ENCODE results near the gene EML4. TPM values are rescaled to one million over a fixed set of nuclear protein-coding genes. Genes with fewer than 3 reads are reported as not detected.

EML4 gene
- total and polyA plus RNA-seq, 2 of the 13 experiments (the other 11 are each of a cell fraction or from before 2014, with no cell fraction given): 243 to 476 TPM

DNA sequence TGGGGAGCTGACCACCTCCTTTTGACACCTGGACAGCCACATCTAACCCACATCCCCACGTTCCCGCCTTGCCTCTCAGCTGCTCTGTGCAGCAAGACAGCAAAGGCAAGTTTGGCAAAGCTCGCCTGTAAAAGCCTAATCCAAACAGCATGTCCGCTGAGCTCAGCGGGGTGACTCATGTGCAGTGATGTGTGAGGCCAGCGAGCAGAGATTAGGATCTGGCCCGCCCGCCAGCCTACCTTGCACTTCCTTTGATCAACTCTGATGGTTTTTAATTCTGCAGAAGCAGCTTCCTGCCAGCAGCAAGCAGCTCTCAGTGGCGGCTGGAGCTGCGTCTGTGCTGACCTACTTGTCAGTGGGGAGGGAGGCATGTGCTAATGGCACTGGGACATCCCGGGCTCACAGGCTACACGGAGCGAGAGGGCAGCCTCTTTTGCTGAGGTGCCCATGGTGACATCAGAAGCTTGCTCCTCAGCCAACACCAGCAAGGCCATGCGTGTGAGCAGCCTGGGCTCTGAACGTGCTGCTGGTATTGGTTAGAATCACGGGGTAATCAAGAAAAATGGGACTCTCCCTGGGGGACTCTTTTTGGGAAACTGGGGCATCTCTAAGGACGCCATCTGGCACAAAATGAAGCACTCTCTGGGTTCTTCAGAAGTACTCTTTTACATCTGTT lies 36.0 kb upstream of the EML4 start (continued):
- TF ChIP-seq, protein P1, sequence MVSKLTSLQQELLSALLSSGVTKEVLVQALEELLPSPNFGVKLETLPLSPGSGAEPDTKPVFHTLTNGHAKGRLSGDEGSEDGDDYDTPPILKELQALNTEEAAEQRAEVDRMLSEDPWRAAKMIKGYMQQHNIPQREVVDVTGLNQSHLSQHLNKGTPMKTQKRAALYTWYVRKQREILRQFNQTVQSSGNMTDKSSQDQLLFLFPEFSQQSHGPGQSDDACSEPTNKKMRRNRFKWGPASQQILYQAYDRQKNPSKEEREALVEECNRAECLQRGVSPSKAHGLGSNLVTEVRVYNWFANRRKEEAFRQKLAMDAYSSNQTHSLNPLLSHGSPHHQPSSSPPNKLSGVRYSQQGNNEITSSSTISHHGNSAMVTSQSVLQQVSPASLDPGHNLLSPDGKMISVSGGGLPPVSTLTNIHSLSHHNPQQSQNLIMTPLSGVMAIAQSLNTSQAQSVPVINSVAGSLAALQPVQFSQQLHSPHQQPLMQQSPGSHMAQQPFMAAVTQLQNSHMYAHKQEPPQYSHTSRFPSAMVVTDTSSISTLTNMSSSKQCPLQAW (CRISPR knock-in tag; IDR thresholded peaks at IDR 0.05): peak; percentile 99
- TF ChIP-seq ZMYM2 (CRISPR knock-in tag; IDR thresholded peaks at IDR 0.05): peak; percentile 84; the same call in 1 of the 2 replicates
- TF ChIP-seq FOSL2 (CRISPR knock-in tag; IDR thresholded peaks at IDR 0.05): peak; percentile 100
- peak; percentile 84 for TF ChIP-seq GABPB1 (CRISPR knock-in tag; IDR thresholded peaks at IDR 0.05)
- TF ChIP-seq ZNF224 (CRISPR knock-in tag; IDR thresholded peaks at IDR 0.05): peak; percentile 85; the same call in 1 of the 2 replicates
- TF ChIP-seq, protein P2, sequence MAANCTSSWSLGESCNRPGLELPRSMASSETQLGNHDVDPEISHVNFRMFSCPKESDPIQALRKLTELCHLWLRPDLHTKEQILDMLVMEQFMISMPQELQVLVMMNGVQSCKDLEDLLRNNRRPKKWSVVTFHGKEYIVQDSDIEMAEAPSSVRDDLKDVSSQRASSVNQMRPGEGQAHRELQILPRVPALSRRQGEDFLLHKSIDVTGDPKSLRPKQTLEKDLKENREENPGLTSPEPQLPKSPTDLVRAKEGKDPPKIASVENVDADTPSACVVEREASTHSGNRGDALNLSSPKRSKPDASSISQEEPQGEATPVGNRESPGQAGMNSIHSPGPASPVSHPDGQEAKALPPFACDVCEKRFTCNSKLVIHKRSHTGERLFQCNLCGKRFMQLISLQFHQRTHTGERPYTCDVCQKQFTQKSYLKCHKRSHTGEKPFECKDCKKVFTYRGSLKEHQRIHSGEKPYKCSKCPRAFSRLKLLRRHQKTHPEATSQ (CRISPR knock-in tag; IDR thresholded peaks at IDR 0.05; ENCODE audit: borderline replicate concordance): peak; percentile 89; the same call in 1 of the 2 replicates
- TF ChIP-seq MIER3 (CRISPR knock-in tag; IDR thresholded peaks at IDR 0.05; ENCODE audit: borderline replicate concordance): peak; percentile 90
- peak; percentile 95 for TF ChIP-seq ZNF552 (CRISPR knock-in tag; IDR thresholded peaks at IDR 0.05; ENCODE audit: borderline replicate concordance)
- no peak for TF ChIP-seq BCLAF1 (IDR thresholded peaks at IDR 0.05)
- TF ChIP-seq ATF7 (IDR thresholded peaks at IDR 0.05): peak; percentile 38
- peak; percentile 95 for TF ChIP-seq ATF7 (CRISPR knock-in tag; IDR thresholded peaks at IDR 0.05)
- TF ChIP-seq DNMT1 (CRISPR knock-in tag; IDR thresholded peaks at IDR 0.05): peak; percentile 73; the same call in 1 of the 2 replicates
- 0 out of 2 replicates have a peak, but pooled peaks have one; percentile 98 for TF ChIP-seq MZF1 (CRISPR knock-in tag; IDR thresholded peaks at IDR 0.05; ENCODE audit: borderline replicate concordance)
- TF ChIP-seq NFKB2 (CRISPR knock-in tag; IDR thresholded peaks at IDR 0.05; ENCODE audit: borderline replicate concordance): peak; percentile 99
- TF ChIP-seq ZNF761 (CRISPR knock-in tag; conservative IDR thresholded peaks at IDR 0.05): no peak; the same call in 1 of the 2 replicates
- TF ChIP-seq DMTF1 (CRISPR knock-in tag; IDR thresholded peaks at IDR 0.05): no peak
- TF ChIP-seq MLLT10 (CRISPR knock-in tag; IDR thresholded peaks at IDR 0.05): no peak
- TF ChIP-seq ADNP (CRISPR knock-in tag; IDR thresholded peaks at IDR 0.05): no peak
- peak; percentile 96 for TF ChIP-seq ZBTB7B (CRISPR knock-in tag; IDR thresholded peaks at IDR 0.05)

Data from HepG2 (cell line).